Ectodermal cell (in vitro differentiated cells): ENCODE results near the gene SEMA5B.

Source experiments
- H3K27ac ChIP-seq: 2 replicates; pipeline ENCODE4 v1.7.0; 2013; ENCODE audit warnings: mild to moderate bottlenecking, low read depth, low read length; ENCODE audit not compliant: insufficient read depth, poor library complexity, severe bottlenecking
- H3K27me3 ChIP-seq: 2 replicates; pipeline ENCODE4 v1.7.0; 2013; ENCODE audit warnings: mild to moderate bottlenecking, low read length; ENCODE audit not compliant: insufficient read depth, control insufficient read depth, poor library complexity, severe bottlenecking
- H3K36me3 ChIP-seq: one replicate; pipeline ENCODE4 v1.7.0; 2013; ENCODE audit warnings: low read length; ENCODE audit not compliant: control insufficient read depth, insufficient read depth
- H3K4me1 ChIP-seq: one replicate; pipeline ENCODE4 v1.7.0; 2013; ENCODE audit warnings: low read length; ENCODE audit not compliant: control insufficient read depth, insufficient read depth
- H3K4me3 ChIP-seq: 2 replicates; pipeline ENCODE4 v1.7.0; 2013; ENCODE audit warnings: low read depth, low read length, control low read depth; ENCODE audit not compliant: insufficient read depth
- H3K9me3 ChIP-seq: 2 replicates; pipeline ENCODE4 v1.7.0; 2013; ENCODE audit warnings: mild to moderate bottlenecking, low read length, moderate library complexity; ENCODE audit not compliant: control insufficient read depth
- WGBS, 2 experiments: methylation state at CpG; one replicate each; pipeline ENCODE4 v1.1.7; 2013; ENCODE audit warnings: missing lambda C conversion rate in 2 of 2; 5-methylcytosine and 5-hydroxymethylcytosine counted together

Gene SEMA5B

GRCh38 chr3:122929188-122930062, 98.1 kb downstream of the SEMA5B start:
- Histone ChIP-seq H3K9me3 (no peaks in the 10 kb centered on the region), H3K27ac (no peak overlapping the region), H3K4me1 (no peaks in the 10 kb centered on the region), H3K4me3 (no peak overlapping the region), H3K27me3 (no peaks in the 10 kb centered on the region), H3K36me3 (no peaks in the 10 kb centered on the region)
- 86 to 89% methylated on average over 12 of the region's 12 CpGs for WGBS, 2 experiments

GRCh38 chr3:122928396-122929187, 99.0 kb downstream of the SEMA5B start:
- Histone ChIP-seq H3K9me3 (no peaks in the 10 kb centered on the region), H3K36me3 (no peaks in the 10 kb centered on the region), H3K27ac (no peak overlapping the region), H3K27me3 (no peaks in the 10 kb centered on the region), H3K4me1 (no peaks in the 10 kb centered on the region), H3K4me3 (no peak overlapping the region)
- WGBS, 2 experiments = 94% methylated on average over 24 of the region's 24 CpGs

DNA sequence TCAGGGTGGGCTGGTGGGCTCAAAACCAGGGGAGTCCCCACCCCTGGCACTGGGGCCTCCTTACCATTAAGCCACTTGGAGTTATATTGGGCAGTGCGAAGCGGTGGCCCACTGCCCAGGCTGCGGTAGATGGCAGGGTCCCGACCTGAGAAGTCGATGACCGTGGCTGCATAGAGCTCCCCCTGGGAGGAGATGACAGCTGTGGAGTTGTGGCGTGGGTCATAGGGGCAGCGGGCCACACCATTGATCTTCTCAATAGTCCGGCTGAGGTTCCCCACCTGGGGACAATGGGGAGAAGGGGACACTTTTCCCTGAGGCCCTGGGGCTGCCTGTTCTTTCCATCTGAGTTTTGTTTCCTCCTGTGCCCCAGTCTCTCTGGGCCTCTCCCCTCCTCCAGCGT, 99.8 kb downstream of the SEMA5B start:
- no peaks in the 10 kb centered on the region for H3K4me1 ChIP-seq
- H3K9me3 ChIP-seq = no peaks in the 10 kb centered on the region
- H3K4me3 ChIP-seq = no peak overlapping the region
- H3K27ac ChIP-seq = no peak overlapping the region
- peaks cover 2% of the 10 kb centered on the region for H3K27me3 ChIP-seq
- no peaks in the 10 kb centered on the region for H3K36me3 ChIP-seq
- WGBS, 2 experiments = 94 to 96% methylated on average over 10 of the region's 10 CpGs

- no peaks in the 10 kb centered on the region for H3K36me3 ChIP-seq
- WGBS, 2 experiments = 91 to 93% methylated on average over 3 of the region's 3 CpGs
- no peaks in the 10 kb centered on the region for H3K9me3 ChIP-seq
- peaks cover 11% of the 10 kb centered on the region for H3K27me3 ChIP-seq
- no peaks in the 10 kb centered on the region for H3K4me1 ChIP-seq
- H3K27ac ChIP-seq = no peak overlapping the region
- H3K4me3 ChIP-seq = no peak overlapping the region
Measured at GRCh38 chr3:122926811-122927210, 100.8 kb downstream of the SEMA5B start.

GRCh38 chr3:122926322-122926721, 101.2 kb downstream of the SEMA5B start:
- Histone ChIP-seq H3K27me3 (peaks cover 13% of the 10 kb centered on the region), H3K36me3 (no peaks in the 10 kb centered on the region), H3K4me1 (no peaks in the 10 kb centered on the region), H3K4me3 (no peak overlapping the region), H3K27ac (no peak overlapping the region), H3K9me3 (no peaks in the 10 kb centered on the region)
- WGBS, 2 experiments = 95 to 96% methylated on average over 20 of the region's 20 CpGs

DNA sequence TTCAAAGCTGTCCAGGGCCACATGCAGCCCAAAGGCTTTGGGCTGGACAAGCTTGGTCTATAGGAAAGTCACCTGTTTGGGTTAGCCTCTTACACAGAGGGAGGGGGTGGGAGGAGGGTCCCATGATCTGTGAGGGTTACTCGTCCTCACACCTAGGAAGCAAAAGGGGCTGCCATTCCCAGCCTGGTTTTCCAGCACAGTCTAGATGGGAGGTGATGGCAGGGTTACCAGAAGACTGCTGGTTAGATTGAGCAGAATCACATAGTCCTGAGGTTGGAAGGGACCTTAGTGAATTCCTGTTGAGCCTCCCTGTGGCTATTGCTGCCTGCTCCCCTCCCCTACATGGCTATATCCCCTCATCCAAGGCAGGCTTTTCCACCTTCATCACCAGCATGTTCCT, 101.8 kb downstream of the SEMA5B start:
- Histone ChIP-seq H3K27me3 (peaks cover 13% of the 10 kb centered on the region), H3K4me3 (no peak overlapping the region), H3K27ac (no peak overlapping the region), H3K9me3 (no peaks in the 10 kb centered on the region), H3K4me1 (no peaks in the 10 kb centered on the region), H3K36me3 (no peaks in the 10 kb centered on the region)
- 93 to 98% methylated on average over 1 of the region's 1 CpG for WGBS, 2 experiments

DNA sequence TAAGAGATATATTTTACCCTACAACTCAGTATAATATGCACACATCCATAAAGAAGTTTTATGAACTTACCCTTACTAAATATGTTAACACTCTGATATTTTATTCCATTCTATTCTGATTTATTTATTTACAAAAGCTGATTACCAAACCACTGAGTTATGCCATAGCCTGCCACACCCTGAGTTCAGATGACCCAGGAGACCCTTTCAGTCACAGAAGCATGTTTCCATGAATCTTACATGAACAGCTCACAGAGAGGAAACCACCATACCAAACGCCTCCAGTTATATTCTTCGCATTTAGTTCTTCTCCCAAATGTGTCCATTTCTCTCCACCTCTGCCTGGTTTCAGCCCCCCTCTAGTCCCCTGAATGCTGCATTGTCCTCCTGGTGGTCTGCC, 103.5 kb downstream of the SEMA5B start:
- H3K36me3 ChIP-seq = no peaks in the 10 kb centered on the region
- no peak overlapping the region for H3K27ac ChIP-seq
- no peak overlapping the region for H3K4me3 ChIP-seq
- no peaks in the 10 kb centered on the region for H3K4me1 ChIP-seq
- no peaks in the 10 kb centered on the region for H3K9me3 ChIP-seq
- H3K27me3 ChIP-seq = peaks cover 13% of the 10 kb centered on the region
- WGBS, 2 experiments = 95 to 96% methylated on average over 2 of the region's 2 CpGs

GRCh38 chr3:122923611-122924010, 104.0 kb downstream of the SEMA5B start:
- Histone ChIP-seq H3K27ac (no peak overlapping the region), H3K27me3 (peaks cover 13% of the 10 kb centered on the region), H3K4me3 (no peak overlapping the region), H3K9me3 (no peaks in the 10 kb centered on the region), H3K4me1 (no peaks in the 10 kb centered on the region), H3K36me3 (no peaks in the 10 kb centered on the region)
- WGBS, 2 experiments = 85 to 87% methylated on average over 6 of the region's 6 CpGs

DNA sequence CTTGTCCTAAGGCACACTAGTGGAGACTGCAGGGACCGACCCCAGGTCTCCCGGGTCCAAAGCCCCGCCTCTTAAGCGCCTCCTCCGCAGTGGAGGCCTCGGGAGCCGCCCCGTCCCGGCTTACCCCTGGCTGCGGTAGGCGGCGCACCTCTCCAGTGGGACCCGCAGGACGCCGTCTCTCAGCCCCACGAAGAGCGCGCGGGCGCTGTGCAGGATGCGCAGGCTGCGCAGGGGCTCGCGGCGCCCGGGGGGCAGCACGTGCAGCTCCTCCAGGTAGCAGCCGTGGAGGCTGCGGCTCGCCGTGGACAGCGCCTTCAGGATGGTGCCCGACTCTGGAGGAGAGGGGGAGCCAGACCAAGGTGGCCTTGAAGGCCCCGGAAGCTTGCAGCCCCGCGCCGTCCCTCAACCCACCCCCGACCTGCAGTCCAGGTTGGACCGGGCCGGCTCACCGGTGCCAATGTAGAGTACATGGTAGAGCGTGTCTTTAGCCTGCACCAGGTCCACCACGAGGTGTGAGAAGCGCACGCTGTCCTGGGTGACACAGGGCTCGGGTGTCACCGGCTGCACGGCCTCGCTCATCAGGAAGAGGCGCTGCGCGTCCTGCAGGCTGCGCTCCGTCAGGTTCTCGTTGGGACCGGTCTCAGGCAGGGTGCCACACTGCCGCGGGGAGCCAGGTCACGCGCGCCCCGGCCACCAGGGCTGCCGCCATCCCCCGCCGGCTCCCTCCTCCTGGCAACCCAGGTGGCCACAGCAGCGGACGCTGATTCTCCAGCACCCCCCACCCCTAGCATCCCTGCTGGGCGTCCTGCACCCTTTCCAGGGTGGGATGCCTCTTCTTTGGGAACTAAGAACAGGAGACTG, 105.5 kb downstream of the SEMA5B start:
- H3K4me3 ChIP-seq = no peak overlapping the region
- peaks cover 13% of the 10 kb centered on the region for H3K27me3 ChIP-seq
- H3K4me1 ChIP-seq = no peaks in the 10 kb centered on the region
- 44 to 45% methylated on average over 68 of the region's 68 CpGs for WGBS, 2 experiments
- H3K9me3 ChIP-seq = no peaks in the 10 kb centered on the region
- H3K27ac ChIP-seq = no peak overlapping the region
- H3K36me3 ChIP-seq = no peaks in the 10 kb centered on the region
